HCT116 (cell line): ENCODE measurements around the gene RANBP1. TPM values are rescaled to one million over a fixed set of nuclear protein-coding genes. Genes with fewer than 3 reads are reported as not detected.

ENCODE experiments used
- ATAC-seq: fragments of 200-7000 bp; cut with Tn5 transposase; 2 replicates; pipeline ENCODE4 v1.9.1; 2020; ENCODE audit warnings: mild to moderate bottlenecking, moderate library complexity
- BruUV-seq: library from RNA; stranded (reverse); fragments of 400-500 nt; replicated peaks from 2 replicates; lab custom pipeline; 2021; lab: Mats Ljungman, UMichigan
- CTCF ChIA-PET: fragments of 300-600 bp; sonication (Branson Sonifier 250); formaldehyde crosslinking; loops from one replicate; lab custom pipeline; 2021; ENCODE audit warnings: antibody characterized with exemption; lab: Charles Lee
- POLR2A ChIA-PET: fragments of 300-600, 350-600 bp; sonication (Branson Sonifier 250); formaldehyde crosslinking; loops from one replicate; lab custom pipeline; 2021; ENCODE audit warnings: antibody characterized with exemption; lab: Charles Lee
- RAD21 ChIA-PET, 2 experiments: fragments of 300-600 bp; sonication (Branson Sonifier 250); formaldehyde crosslinking; loops; one replicate each; lab custom pipeline; 2023; ENCODE audit warnings: low total read pairs in 2 of 2; ENCODE audit not compliant: uncharacterized antibody in 2 of 2, unreplicated experiment in 2 of 2, low non-redundant PET in 1 of 2; lab: Charles Lee
- DNase-seq: peaks from one replicate; pipeline ENCODE4 v3.0.0-alpha.2; 2010; ENCODE audit warnings: low read depth, low spot score
- H2AFZ ChIP-seq: fragments of 200-600 bp; shearing (Covaris generic), sonication (generic); 2 replicates; pipeline ENCODE4 v1.6.1; 2017; ENCODE audit warnings: low read depth, mixed run types, mixed read lengths, antibody characterized with exemption, low read length; ENCODE audit not compliant: poor library complexity, severe bottlenecking
- H3K27ac ChIP-seq: 2 replicates; pipeline ENCODE4 v1.5.1; 2012; ENCODE audit warnings: low read depth, low read length
- H3K27me3 ChIP-seq: fragments of 200-600 bp; sonication (generic); 2 replicates; pipeline ENCODE4 v1.6.1; 2016; ENCODE audit warnings: mixed run types, low read length, mixed read lengths; ENCODE audit not compliant: insufficient read depth
- H3K36me3 ChIP-seq, 2 experiments: fragments of 200-500 bp in 1 of 2; fragments of 200-600 bp in 1 of 2; sonication (Bioruptor generic) in 1 of 2; sonication (generic) in 1 of 2; 2 replicates each; pipeline versions ENCODE4 v1.5.1 to v1.6.1; 2014 to 2016; ENCODE audit warnings: low read length in 2 of 2, inconsistent platforms in 1 of 2, mixed read lengths in 1 of 2, mixed run types in 1 of 2; ENCODE audit not compliant: insufficient read depth in 2 of 2, control insufficient read depth in 1 of 2
- H3K4me1 ChIP-seq, 2 experiments: fragments of 200-600 bp in 1 of 2; sonication (generic) in 1 of 2; 2 replicates each; pipeline versions ENCODE4 v1.5.1 to v1.6.1; 2012 to 2017; ENCODE audit warnings: low read length in 2 of 2, inconsistent platforms in 1 of 2, mild to moderate bottlenecking in 1 of 2, mixed read lengths in 1 of 2, mixed run types in 1 of 2, moderate library complexity in 1 of 2; ENCODE audit not compliant: insufficient read depth in 2 of 2, control insufficient read depth in 1 of 2
- H3K4me2 ChIP-seq: fragments of 200-600 bp; sonication (generic); 2 replicates; pipeline ENCODE4 v1.6.1; 2017; ENCODE audit warnings: mixed run types, low read length, mixed read lengths
- H3K4me3 ChIP-seq, 2 experiments: fragments of 200-600 bp in 1 of 2; sonication (generic) in 1 of 2; replicated peaks in 1 of 2; 2 replicates each; pipeline ENCODE4 v1.5.1; 2011 to 2016; ENCODE audit warnings: low read length in 2 of 2, control low read depth in 1 of 2, low read depth in 1 of 2, mild to moderate bottlenecking in 1 of 2, mixed read lengths in 1 of 2, mixed run types in 1 of 2
- H3K79me2 ChIP-seq: fragments of 200-600 bp; sonication (generic); 2 replicates; pipeline ENCODE4 v1.6.1; 2017; ENCODE audit warnings: mild to moderate bottlenecking, mixed run types, low read length, moderate library complexity, mixed read lengths; ENCODE audit not compliant: insufficient read depth
- H3K9ac ChIP-seq: fragments of 200-600 bp; sonication (generic); 2 replicates; pipeline ENCODE4 v1.6.1; 2016; ENCODE audit warnings: low read length, mixed read lengths
- H3K9me2 ChIP-seq: fragments of 200-600 bp; sonication (generic), shearing (Covaris generic); 2 replicates; pipeline ENCODE4 v1.6.1; 2017; ENCODE audit warnings: mixed run types, mild to moderate bottlenecking, moderate library complexity; ENCODE audit not compliant: insufficient read depth
- H3K9me3 ChIP-seq, 2 experiments: fragments of 200-500 bp in 1 of 2; fragments of 200-600 bp in 1 of 2; sonication (Bioruptor generic) in 1 of 2; sonication (generic) in 1 of 2; 2 replicates each; pipeline ENCODE4 v1.6.1; 2014 to 2017; ENCODE audit warnings: low read length in 2 of 2, mixed read lengths in 2 of 2, inconsistent platforms in 1 of 2, low read depth in 1 of 2, mild to moderate bottlenecking in 1 of 2, mixed run types in 1 of 2, moderate library complexity in 1 of 2; ENCODE audit not compliant: control insufficient read depth in 1 of 2, insufficient read depth in 1 of 2
- H4K20me1 ChIP-seq: fragments of 200-600 bp; sonication (generic), shearing (Covaris generic); 2 replicates; pipeline ENCODE4 v1.6.1; 2017; ENCODE audit warnings: mixed run types, mild to moderate bottlenecking, moderate library complexity; ENCODE audit not compliant: insufficient read depth
- ATF3 ChIP-seq: IDR thresholded peaks from 2 replicates; pipeline ENCODE4 v1.6.1; 2012
- CBX3 ChIP-seq: IDR thresholded peaks from 2 replicates; pipeline ENCODE4 v1.6.1; 2012; ENCODE audit warnings: low read depth
- CEBPB ChIP-seq: IDR thresholded peaks from 2 replicates; pipeline ENCODE4 v1.6.1; 2012; ENCODE audit warnings: low read depth
- CTCF ChIP-seq, 3 experiments: fragments of 200-600 bp in 1 of 3; sonication (generic) in 1 of 3; IDR thresholded peaks in 2 of 3; conservative IDR thresholded peaks in 1 of 3; 2 replicates each; pipeline ENCODE4 v1.5.1; 2012 to 2017; ENCODE audit warnings: low read depth in 2 of 3, low read length in 2 of 3, antibody characterized with exemption in 1 of 3, borderline replicate concordance in 1 of 3, control low read depth in 1 of 3, mild to moderate bottlenecking in 1 of 3, mixed read lengths in 1 of 3, mixed run types in 1 of 3, moderate library complexity in 1 of 3; ENCODE audit not compliant: insufficient read depth in 1 of 3
- EGR1 ChIP-seq: IDR thresholded peaks from 2 replicates; pipeline ENCODE4 v1.6.1; 2012; ENCODE audit warnings: low read depth
- ELF1 ChIP-seq: IDR thresholded peaks from 2 replicates; pipeline ENCODE4 v1.6.1; 2012; ENCODE audit warnings: low read depth, borderline replicate concordance
- FOSL1 ChIP-seq: IDR thresholded peaks from 2 replicates; pipeline ENCODE4 v1.6.1; 2012; ENCODE audit warnings: low read depth
- JUND ChIP-seq: IDR thresholded peaks from 2 replicates; pipeline ENCODE4 v1.6.1; 2012
- POLR2A ChIP-seq: IDR thresholded peaks from 2 replicates; pipeline ENCODE4 v1.7.0; 2011; ENCODE audit warnings: borderline replicate concordance; ENCODE audit not compliant: insufficient read depth, insufficient read length; ENCODE audit errors: extremely low read depth
- POLR2AphosphoS5 ChIP-seq: IDR thresholded peaks from 2 replicates; pipeline ENCODE4 v1.6.1; 2011; ENCODE audit warnings: mild to moderate bottlenecking, low read depth, low read length, moderate library complexity
- RAD21 ChIP-seq: IDR thresholded peaks from 2 replicates; pipeline ENCODE4 v1.6.1; 2012; ENCODE audit warnings: low read depth, mild to moderate bottlenecking
- SIN3A ChIP-seq: IDR thresholded peaks from 2 replicates; pipeline ENCODE4 v1.6.1; 2012; ENCODE audit warnings: low read depth
- SP1 ChIP-seq: IDR thresholded peaks from 2 replicates; pipeline ENCODE4 v1.6.1; 2012; ENCODE audit warnings: low read depth
- SRF ChIP-seq: IDR thresholded peaks from 2 replicates; pipeline ENCODE4 v1.6.1; 2012; ENCODE audit warnings: low read depth
- TCF7L2 ChIP-seq: IDR thresholded peaks from 2 replicates; pipeline ENCODE4 v1.7.0; 2011; ENCODE audit warnings: borderline replicate concordance, inconsistent platforms; ENCODE audit not compliant: insufficient read depth, insufficient read length; ENCODE audit errors: extremely low read depth
- YY1 ChIP-seq: IDR thresholded peaks from 2 replicates; pipeline ENCODE4 v1.6.1; 2011; ENCODE audit warnings: low read length, low read depth, moderate library complexity, mild to moderate bottlenecking; ENCODE audit not compliant: insufficient replicate concordance; ENCODE audit errors: extremely low read depth
- ZBTB33 ChIP-seq: IDR thresholded peaks from 2 replicates; pipeline ENCODE4 v1.6.1; 2011; ENCODE audit warnings: mild to moderate bottlenecking, low read length, moderate library complexity; ENCODE audit not compliant: insufficient replicate concordance; ENCODE audit errors: extremely low read depth
- ZFX ChIP-seq: fragments of 450-650 bp; IDR thresholded peaks from 2 replicates; pipeline ENCODE4 v1.6.1; 2017
- ZNF274 ChIP-seq: fragments of 200-500 bp; sonication (Bioruptor generic); IDR thresholded peaks from 2 replicates; pipeline ENCODE4 v1.6.1; 2014; ENCODE audit warnings: mild to moderate bottlenecking, low read depth, low read length, inconsistent platforms
- intact Hi-C: fragments of 100-400 bp; cut with micrococcal nuclease; formaldehyde crosslinking; loops from 2 replicates; pipeline ENCODE4 v1.10.0; 2022
- total RNA-seq: library from RNA; stranded (reverse); gene quantifications from one replicate; pipeline ENCODE4 v1.2.1, GENCODE V29; 2021; ENCODE audit not compliant: unreplicated experiment

RANBP1 gene
- total RNA-seq, 1 experiment from 2014 or later = 351 TPM

- Histone ChIP-seq H3K4me1 (no peaks in the 10 kb centered on the region), H3K9ac (no peak overlapping the region), H3K4me3 (no peak overlapping the region), H2AFZ (no peak overlapping the region), H3K36me3 (no peaks in the 10 kb centered on the region), H3K79me2 (no peaks in the 10 kb centered on the region), H3K27ac (no peak overlapping the region), H3K9me2 (no peaks in the 10 kb centered on the region), H3K9me3 (no peaks in the 10 kb centered on the region), H3K4me2 (no peak overlapping the region), H4K20me1 (no peaks in the 10 kb centered on the region), H3K27me3 (no peaks in the 10 kb centered on the region)
- intact Hi-C loops = no loop called here
- BruUV-seq = no TSS peak
- ChIA-PET RAD21 (no interaction called here), POLR2A (no interaction called here), CTCF (no interaction called here)
- TF ChIP-seq POLR2AphosphoS5 (no peak), CEBPB (no peak), TCF7L2 (no peak), JUND (no peak), YY1 (no peak), ZBTB33 (no peak), POLR2A (no peak), ZNF274 (no peak), SRF (no peak), ELF1 (no peak), CBX3 (no peak), CTCF (IDR thresholded peaks at IDR 0.05 in 2 of 3, conservative IDR thresholded peaks at IDR 0.05 in 1 of 3; ENCODE audit: borderline replicate concordance in 1 of 3, insufficient read depth in 1 of 3, low read depth in 2 of 3, low read length in 2 of 3) (no peak), ATF3 (no peak), EGR1 (no peak), FOSL1 (no peak), SP1 (no peak), ZFX (no peak), SIN3A (no peak), RAD21 (no peak)
- no peak for DNase-seq
- ATAC-seq = no peak
Observed at GRCh38 chr22:20171288-20172140, 55.6 kb downstream of the RANBP1 start.
